Fibroblast of pulmonary artery (primary cell): ENCODE measurements around the gene TTC28.

ENCODE experiments used
- DNase-seq: peaks from one replicate; pipeline ENCODE4 v3.0.0-alpha.2; 2010; ENCODE audit warnings: low read depth
- H3K4me3 ChIP-seq: replicated peaks from 2 replicates; pipeline ENCODE4 v1.5.1; 2011; ENCODE audit warnings: low read depth, mild to moderate bottlenecking, control low read depth, low read length, moderate library complexity
- CTCF ChIP-seq: IDR thresholded peaks from 2 replicates; pipeline ENCODE4 v1.5.1; 2011; ENCODE audit warnings: mild to moderate bottlenecking, control low read depth, low read length, inconsistent platforms; ENCODE audit errors: missing control alignments

TTC28 gene

GRCh38 chr22:27985323-27986275 is 694.0 kb downstream of the TTC28 start:
- no peak overlapping the region for H3K4me3 ChIP-seq
- no peak for DNase-seq
- no peak for TF ChIP-seq CTCF

- no peak for TF ChIP-seq CTCF
- DNase-seq = no peak
- H3K4me3 ChIP-seq = no peak overlapping the region
Observed at GRCh38 chr22:27984723-27985122, 694.9 kb downstream of the TTC28 start.

- no peak for TF ChIP-seq CTCF
- DNase-seq = no peak
- no peak overlapping the region for H3K4me3 ChIP-seq
Observed at GRCh38 chr22:27984001-27984695, 695.5 kb downstream of the TTC28 start.

GRCh38 chr22:27983361-27983791 is 696.3 kb downstream of the TTC28 start:
- no peak for DNase-seq
- no peak overlapping the region for H3K4me3 ChIP-seq
- no peak for TF ChIP-seq CTCF

GRCh38 chr22:27982630-27983180 is 696.9 kb downstream of the TTC28 start:
- DNase-seq = no peak
- TF ChIP-seq CTCF = no peak
- H3K4me3 ChIP-seq = no peak overlapping the region

- TF ChIP-seq CTCF = no peak
- DNase-seq = no peak
- H3K4me3 ChIP-seq = no peak overlapping the region
Observed at GRCh38 chr22:27982106-27982505, 697.5 kb downstream of the TTC28 start.
